ENCODE results near the gene KDM1A. TPM values are rescaled to one million over a fixed set of nuclear protein-coding genes. Genes with fewer than 3 reads are reported as not detected.

KDM1A gene
- total RNA-seq, 1 donor from 2014 or later: 75.1 TPM

Other genes with a start within 250 kb of the KDM1A start
- not detected for gene LACTBL1, start 46.6 kb upstream of the KDM1A start, total RNA-seq (ENCODE audit: insufficient read depth, low replicate concordance)
- 3.9 TPM for gene TEX46, start 3.6 kb upstream of the KDM1A start, total RNA-seq (ENCODE audit: insufficient read depth, low replicate concordance)
- gene LUZP1, start 149.4 kb downstream of the KDM1A start, total RNA-seq (ENCODE audit: insufficient read depth, low replicate concordance): 13.0 TPM
- 1.4 TPM for gene HTR1D, start 198.0 kb downstream of the KDM1A start, total RNA-seq (ENCODE audit: insufficient read depth, low replicate concordance)